ENCODE measurements around the gene SEC62.
"Not testable (repeated sequence)": the region's sequence is repeated elsewhere in the genome, so short reads cannot be mapped to it uniquely, and the experiment has no call there.

Gene SEC62

GRCh38 chr3:170012683-170013400 lies 46.2 kb downstream of the SEC62 start:
- TF ChIP-seq CTCF (IDR thresholded peaks at IDR 0.05; ENCODE audit: extremely low read depth, missing control alignments): no peak
- no peak for DNase-seq (ENCODE audit: low spot score)

GRCh38 chr3:170016057-170016456 lies 49.5 kb downstream of the SEC62 start:
- no peak for TF ChIP-seq CTCF (IDR thresholded peaks at IDR 0.05; ENCODE audit: extremely low read depth, missing control alignments)
- no peak for DNase-seq (ENCODE audit: low spot score)

- DNase-seq (ENCODE audit: low spot score): not testable (repeated sequence)
Observed at GRCh38 chr3:170019306-170019705, 52.7 kb downstream of the SEC62 start.

- TF ChIP-seq CTCF (IDR thresholded peaks at IDR 0.05; ENCODE audit: extremely low read depth, missing control alignments): no peak
- DNase-seq (ENCODE audit: low spot score): no peak
Observed at GRCh38 chr3:170021083-170021482, 54.5 kb downstream of the SEC62 start.

GRCh38 chr3:170022336-170022735 lies 55.7 kb downstream of the SEC62 start:
- no peak for DNase-seq (ENCODE audit: low spot score)

GRCh38 chr3:170023165-170023564 lies 56.6 kb downstream of the SEC62 start:
- no peak for DNase-seq (ENCODE audit: low spot score)
- no peak for TF ChIP-seq CTCF (IDR thresholded peaks at IDR 0.05; ENCODE audit: extremely low read depth, missing control alignments)

More at GRCh38 chr3:170022336-170022735, 55.7 kb downstream of the SEC62 start:
- TF ChIP-seq CTCF (IDR thresholded peaks at IDR 0.05; ENCODE audit: extremely low read depth, missing control alignments): no peak

- no peak for TF ChIP-seq CTCF (IDR thresholded peaks at IDR 0.05; ENCODE audit: extremely low read depth, missing control alignments)
- DNase-seq (ENCODE audit: low spot score): no peak
Observed at GRCh38 chr3:170024581-170024980, 58.0 kb downstream of the SEC62 start.

Measured in GM20000 (cell line).